GM19023 (cell line): Measurements from ENCODE around the gene MGRN1.

Experiments used
- ATAC-seq: cut with Tn5 transposase; IDR thresholded peaks from one replicate; pipeline ENCODE4 v1.9.1; 2021; ENCODE audit warnings: mild to moderate bottlenecking, moderate library complexity; ENCODE audit not compliant: unreplicated experiment

The MGRN1 gene

DNA sequence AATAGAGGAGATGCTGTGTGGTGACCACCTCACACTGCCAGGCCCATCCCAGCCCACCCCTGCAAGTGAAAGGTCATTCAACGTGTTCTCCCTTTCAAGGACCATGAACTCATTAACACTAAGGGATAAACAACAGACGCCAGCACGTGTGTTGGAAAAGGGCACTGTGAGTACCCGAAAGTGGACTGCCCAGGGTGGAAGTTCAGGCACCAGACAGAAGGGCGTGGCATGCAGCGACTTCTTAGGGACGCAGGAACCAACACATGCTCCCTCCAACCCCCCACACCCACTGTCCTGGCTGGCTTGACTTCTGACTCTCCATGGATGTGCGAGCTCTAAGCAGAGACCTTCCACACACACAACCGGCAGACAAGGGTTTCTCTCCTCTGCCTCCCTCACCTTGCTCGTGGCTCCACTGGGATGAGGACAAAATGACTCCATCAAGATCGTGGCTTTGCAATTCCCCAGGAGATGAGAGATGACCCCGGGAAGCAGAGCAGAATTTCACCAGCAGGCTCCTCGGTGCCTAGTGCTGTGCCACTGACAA is 20.9 kb upstream of the MGRN1 start:
- ATAC-seq: no peak

DNA sequence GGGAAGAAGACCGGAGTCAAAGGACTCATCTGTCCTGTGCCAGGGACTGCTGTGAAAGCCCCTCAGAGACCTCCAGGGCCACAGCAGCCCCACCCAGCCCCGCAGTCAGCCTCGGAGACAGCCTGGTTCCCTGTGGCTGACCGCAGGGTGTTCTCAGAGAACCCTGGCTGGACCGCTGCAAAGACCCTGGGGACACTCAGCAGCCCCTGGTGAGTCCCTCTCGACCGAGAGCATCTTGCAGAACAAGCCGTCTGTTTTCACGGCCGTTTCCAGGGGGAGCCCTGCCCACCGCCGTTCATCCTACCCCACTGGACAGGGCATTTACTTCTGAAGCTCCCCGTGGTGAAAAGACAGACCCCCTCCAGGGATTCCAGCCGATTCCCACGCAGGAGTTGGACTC is 20.2 kb upstream of the MGRN1 start:
- ATAC-seq: no peak

DNA sequence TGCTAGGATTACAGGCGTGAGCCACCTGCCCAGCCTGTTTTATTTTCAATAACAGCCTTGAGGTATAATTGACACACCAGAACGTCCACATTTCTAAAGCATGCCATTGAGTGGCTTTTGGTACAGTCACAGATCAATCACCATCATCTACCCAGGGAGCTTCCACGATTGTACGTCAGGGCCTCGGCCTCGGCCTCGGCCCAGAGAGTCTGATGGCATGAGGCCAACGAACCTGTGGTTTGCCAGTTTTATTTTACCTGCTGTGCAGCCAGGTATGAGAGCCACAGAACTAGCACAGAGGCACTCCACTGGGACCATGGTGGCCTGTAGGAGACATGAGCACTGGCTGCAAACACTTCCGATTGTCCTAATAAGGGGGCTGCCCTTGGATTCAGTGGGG is 18.3 kb upstream of the MGRN1 start:
- ATAC-seq: no peak

DNA sequence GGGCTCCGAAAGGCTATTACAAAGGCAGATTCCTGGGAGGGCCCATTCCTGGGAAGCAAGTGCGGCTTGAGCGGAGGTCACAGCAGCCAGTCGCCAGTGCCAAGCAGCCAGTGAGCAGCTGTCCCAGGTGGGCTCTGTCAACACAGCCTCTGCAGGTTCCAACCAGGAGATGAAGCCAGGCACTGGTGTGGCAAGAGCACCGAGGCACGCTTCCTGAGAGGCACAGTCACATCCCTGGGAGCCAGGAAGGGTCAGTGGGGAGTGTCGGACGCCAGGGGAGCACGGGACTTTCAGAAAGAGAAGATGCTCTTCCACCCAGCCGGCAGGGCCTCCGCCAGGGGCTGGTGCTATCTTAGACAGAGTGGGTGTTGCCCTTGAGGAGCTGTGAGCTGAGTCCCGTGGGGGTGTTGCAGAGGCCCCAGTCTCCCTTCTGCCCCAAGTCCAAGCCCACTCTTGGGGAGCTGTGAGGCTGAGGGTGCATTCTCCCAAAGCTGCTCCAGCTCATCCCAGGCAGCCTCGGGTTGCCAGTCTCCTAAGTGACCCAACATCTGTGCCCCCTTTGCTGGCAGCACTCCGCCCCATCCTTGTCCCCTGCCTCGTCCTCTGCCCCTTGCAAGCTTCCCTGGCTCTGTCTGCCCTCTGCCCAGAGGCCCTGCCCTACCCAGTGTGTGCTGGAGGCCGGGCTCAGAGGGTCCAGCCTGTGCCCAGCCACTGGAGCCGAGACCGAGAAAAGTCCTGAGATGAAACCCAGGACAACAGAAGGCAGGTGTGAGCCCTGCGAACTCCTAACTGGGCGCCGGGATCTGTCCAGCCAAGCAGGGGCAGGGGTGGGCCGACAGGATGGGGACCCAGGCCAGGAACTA is 16.6 kb upstream of the MGRN1 start:
- ATAC-seq: no peak

- no peak for ATAC-seq
Observed at GRCh38 chr16:4608704-4608980, 16.0 kb upstream of the MGRN1 start.

DNA sequence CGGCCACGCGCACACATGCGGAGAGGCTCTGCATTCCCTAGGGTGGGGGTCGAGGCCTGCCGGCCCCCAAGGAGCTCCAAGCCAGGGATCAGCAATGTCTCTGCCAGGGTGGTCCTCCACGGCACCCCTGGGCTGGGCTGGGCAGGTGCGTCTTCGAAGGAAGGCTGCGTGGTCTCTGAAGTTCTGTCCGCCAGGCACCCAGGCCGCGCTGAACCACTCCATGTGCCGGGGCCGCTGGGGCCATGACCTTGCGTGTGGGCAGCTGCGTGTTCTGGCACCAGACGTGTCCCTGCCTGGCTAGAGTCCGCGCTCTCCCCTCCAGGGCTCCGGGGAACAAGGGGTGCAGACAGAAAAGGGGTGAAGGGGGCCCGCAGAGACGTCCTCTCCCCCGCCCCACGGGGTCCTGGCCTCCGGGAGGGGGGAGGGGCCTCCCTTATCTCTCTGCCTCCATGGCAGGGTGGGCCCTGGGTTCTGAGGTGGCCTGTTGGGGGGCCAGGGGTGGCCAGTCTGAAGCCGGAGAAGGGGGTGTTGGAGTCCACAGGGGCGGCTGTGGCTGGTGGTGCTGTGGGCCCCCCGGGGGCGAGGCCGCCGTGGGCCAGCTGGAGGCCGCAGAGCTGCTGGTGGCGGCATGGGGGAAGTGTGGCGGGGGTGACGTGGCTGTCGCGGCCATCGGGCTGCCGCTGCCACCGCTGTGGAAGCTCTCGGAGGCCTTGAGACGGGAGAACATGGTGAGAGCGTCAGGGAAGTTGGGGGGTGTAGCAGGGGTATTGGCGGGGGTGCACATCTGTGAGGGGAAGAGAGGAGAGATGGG is 15.2 kb upstream of the MGRN1 start:
- ATAC-seq: no peak

GRCh38 chr16:4610011-4611005 is 14.3 kb upstream of the MGRN1 start:
- ATAC-seq: no peak

- ATAC-seq: no peak
Observed at GRCh38 chr16:4611337-4612021, 13.1 kb upstream of the MGRN1 start.

DNA sequence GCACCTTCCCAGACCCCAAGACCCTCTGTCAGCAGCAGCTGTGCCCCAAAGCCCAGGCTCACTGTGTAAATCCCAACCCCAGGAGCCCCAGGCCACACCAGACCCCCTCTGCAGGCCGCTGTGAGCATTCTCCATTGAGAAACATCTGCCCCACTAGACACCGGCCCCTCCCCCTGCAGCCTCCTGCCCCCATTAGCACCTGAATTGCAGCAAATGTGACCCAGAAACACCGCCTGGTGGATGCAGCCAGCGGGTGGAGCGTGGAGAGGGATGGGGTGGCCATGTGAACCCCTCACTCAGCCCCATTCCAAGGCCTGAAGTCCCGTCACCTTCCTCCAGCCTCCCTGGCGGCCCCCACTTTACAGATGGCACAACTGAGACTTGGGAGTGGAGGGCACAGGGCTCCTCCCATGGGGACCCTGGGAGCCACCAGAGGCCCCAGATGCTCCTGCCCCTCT is 12.1 kb upstream of the MGRN1 start:
- no peak for ATAC-seq

GRCh38 chr16:4612977-4613635 is 11.5 kb upstream of the MGRN1 start:
- ATAC-seq: no peak

- no peak for ATAC-seq
Observed at GRCh38 chr16:4613636-4614570, 10.7 kb upstream of the MGRN1 start.

DNA sequence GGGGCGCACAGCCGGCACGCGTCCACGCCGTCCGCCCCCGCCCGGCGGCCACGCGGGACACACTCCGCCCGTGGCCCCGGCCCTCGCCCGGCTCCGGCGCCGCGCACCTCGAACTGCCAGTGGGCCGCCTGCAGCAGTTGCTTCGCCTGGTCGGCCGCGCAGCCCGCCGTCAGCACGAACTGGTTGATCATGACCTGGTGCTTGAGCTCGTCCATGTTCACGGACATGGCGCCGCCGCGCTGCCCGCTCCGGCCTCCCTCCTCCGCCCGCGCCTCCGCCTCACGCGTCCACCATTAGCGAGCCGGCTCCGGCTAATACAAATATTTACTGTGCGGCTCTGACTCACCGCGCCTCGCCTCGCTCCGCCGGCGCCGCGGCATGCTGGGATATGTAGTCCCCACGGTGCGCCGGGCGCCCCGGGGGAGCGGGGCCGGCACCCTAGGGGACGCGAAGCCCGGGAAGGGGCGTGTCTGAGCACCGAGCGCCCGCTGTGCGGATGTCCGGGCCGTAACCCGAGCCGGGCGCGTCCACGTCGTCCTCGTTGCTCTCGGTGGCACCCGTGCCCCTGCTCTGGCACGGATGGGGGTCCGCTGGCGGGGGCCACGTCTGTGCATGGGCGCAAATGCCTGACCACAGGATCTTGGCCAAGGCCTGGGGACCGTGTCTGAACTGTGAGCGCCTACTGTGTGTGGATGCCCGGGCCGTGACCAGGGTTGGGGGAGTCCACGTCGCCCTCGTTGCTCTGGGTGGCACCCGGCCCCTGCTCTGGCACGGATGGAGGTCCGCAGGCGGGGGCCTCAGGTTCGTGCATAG is 9.8 kb upstream of the MGRN1 start, which contains the start of gene UBALD1:
Gene UBALD1 (minus strand): TSS at position 318 of the 813 bp plus-strand sequence. CDS start 91 bp downstream, at position 227.
- peak; percentile 53 for ATAC-seq

- ATAC-seq: no peak
Observed at GRCh38 chr16:4615384-4616046, 9.1 kb upstream of the MGRN1 start.

DNA sequence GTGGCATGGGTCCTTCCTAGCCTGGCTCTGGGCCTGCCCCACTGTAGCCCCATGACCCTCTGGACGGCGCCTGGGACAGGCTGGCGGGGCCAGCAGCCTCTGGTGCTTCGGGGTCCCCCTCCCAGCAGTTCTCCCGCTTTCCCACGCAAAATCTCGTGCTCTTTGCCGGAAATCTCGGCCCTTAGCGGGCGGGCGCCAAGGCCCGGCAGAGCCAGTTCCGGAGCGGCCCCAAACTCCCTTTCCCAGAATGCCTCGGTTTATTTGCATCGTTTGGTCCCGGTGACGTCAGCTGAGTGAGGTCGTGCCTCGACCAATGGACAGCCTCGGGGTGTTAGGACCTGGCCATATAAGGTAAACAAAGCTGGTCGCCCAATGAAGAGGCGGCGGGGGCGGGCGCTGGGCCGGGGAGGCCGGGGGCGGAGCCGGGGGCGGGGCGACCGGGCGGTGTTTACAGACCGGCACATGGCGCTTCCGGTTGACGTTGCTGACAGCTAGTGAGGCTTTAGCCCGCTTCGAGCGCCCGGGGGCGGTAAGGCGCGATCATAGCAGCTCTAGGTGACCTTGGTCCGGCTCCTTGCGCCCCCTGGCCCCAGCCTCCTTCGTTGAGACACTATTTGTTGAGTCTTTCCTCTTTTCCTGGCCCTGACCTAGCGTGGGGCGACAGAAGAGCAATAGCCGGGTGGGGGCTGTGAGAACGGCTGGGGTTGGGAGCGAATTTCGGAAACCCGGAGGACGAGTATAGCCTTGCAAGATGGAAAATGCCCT is 8.4 kb upstream of the MGRN1 start:
- ATAC-seq: peak; percentile 78

- no peak for ATAC-seq
Observed at GRCh38 chr16:4617880-4618279, 6.7 kb upstream of the MGRN1 start.
